ENCODE data around the gene CEACAM18.

- TF ChIP-seq CTCF (IDR thresholded peaks at IDR 0.05; ENCODE audit: extremely low read depth in 1 of 2, insufficient read depth in 1 of 2, low read depth in 1 of 2, low read length in 2 of 2): no peak
- no peak for TF ChIP-seq MAX (IDR thresholded peaks at IDR 0.05; ENCODE audit: insufficient read depth, insufficient read length)
- TF ChIP-seq POLR2AphosphoS5 (IDR thresholded peaks at IDR 0.05; ENCODE audit: insufficient read depth, low read depth, low read length): no peak
- no peak for TF ChIP-seq POLR2A (IDR thresholded peaks at IDR 0.05; ENCODE audit: low read depth, low read length)
- no peak for TF ChIP-seq EZH2 (IDR thresholded peaks at IDR 0.05; ENCODE audit: borderline replicate concordance, low read depth, low read length, severe bottlenecking)
- TF ChIP-seq GATA2 (IDR thresholded peaks at IDR 0.05; ENCODE audit: insufficient read depth, insufficient read length, low read depth, low read length): no peak
These were observed 7.8 kb downstream of the CEACAM18 start for GRCh38 chr19:51485960-51486660.
